A673 (cell line): ENCODE data around the gene SYT13. TPM values are rescaled to one million over a fixed set of nuclear protein-coding genes. Genes with fewer than 3 reads are reported as not detected.

Experiments used
- BruUV-seq: library from RNA; stranded (reverse); fragments of 400-500 nt; replicated peaks from 2 replicates; lab custom pipeline; 2021; lab: Mats Ljungman, UMichigan
- CTCF ChIA-PET: fragments of 300-600 bp; sonication (Branson Sonifier 250); formaldehyde crosslinking; loops from one replicate; lab custom pipeline; 2022; ENCODE audit warnings: antibody characterized with exemption; lab: Charles Lee
- POLR2A ChIA-PET: fragments of 300-600 bp; sonication (Branson Sonifier 250); formaldehyde crosslinking; loops from one replicate; lab custom pipeline; 2022; ENCODE audit warnings: antibody characterized with exemption; ENCODE audit not compliant: low non-redundant PET; lab: Charles Lee
- DNase-seq: peaks from one replicate; pipeline ENCODE4 v3.0.0-alpha.2; 2015; ENCODE audit warnings: low spot score
- H3K27ac ChIP-seq: fragments of 200-600 bp; sonication (generic); 2 replicates; pipeline ENCODE4 v1.5.1; 2016; ENCODE audit warnings: mixed run types, low read depth, mild to moderate bottlenecking, mixed read lengths, antibody characterized with exemption, low read length; ENCODE audit not compliant: poor library complexity, severe bottlenecking
- H3K27me3 ChIP-seq: fragments of 200-600 bp; sonication (generic); replicated peaks from 2 replicates; pipeline ENCODE4 v1.6.1; 2017; ENCODE audit warnings: mixed run types, low read depth, mild to moderate bottlenecking, mixed read lengths, antibody characterized with exemption, low read length; ENCODE audit not compliant: insufficient read depth, poor library complexity
- H3K36me3 ChIP-seq: fragments of 200-600 bp; sonication (generic); 2 replicates; pipeline ENCODE4 v1.6.1; 2016; ENCODE audit warnings: mixed run types, mild to moderate bottlenecking, mixed read lengths, antibody characterized with exemption, low read length; ENCODE audit not compliant: insufficient read depth, poor library complexity, severe bottlenecking
- H3K4me1 ChIP-seq: fragments of 200-600 bp; sonication (generic); 2 replicates; pipeline ENCODE4 v1.6.1; 2017; ENCODE audit warnings: mixed run types, mild to moderate bottlenecking, mixed read lengths, antibody characterized with exemption, low read length; ENCODE audit not compliant: insufficient read depth, poor library complexity, severe bottlenecking
- H3K4me3 ChIP-seq: fragments of 200-600 bp; sonication (generic); 2 replicates; pipeline ENCODE4 v1.5.1; 2016; ENCODE audit warnings: low read depth, mixed run types, mild to moderate bottlenecking, mixed read lengths, low read length; ENCODE audit not compliant: poor library complexity, severe bottlenecking
- H3K9me3 ChIP-seq: fragments of 200-600 bp; sonication (generic); 2 replicates; pipeline ENCODE4 v1.6.1; 2016; ENCODE audit warnings: mixed run types, low read depth, mild to moderate bottlenecking, mixed read lengths, antibody characterized with exemption, low read length; ENCODE audit not compliant: poor library complexity, severe bottlenecking
- CTCF ChIP-seq: fragments of 300-800, 200-600 bp; sonication (generic); conservative IDR thresholded peaks from 2 replicates; pipeline ENCODE4 v1.5.1; 2017; ENCODE audit warnings: low read depth, mild to moderate bottlenecking, antibody characterized with exemption, low read length, moderate library complexity, mixed read lengths
- EZH2 ChIP-seq: fragments of 200-600 bp; sonication (generic); IDR thresholded peaks from 2 replicates; pipeline ENCODE4 v1.6.1; 2017; ENCODE audit warnings: borderline replicate concordance, low read depth, mild to moderate bottlenecking, mixed read lengths, antibody characterized with exemption, low read length; ENCODE audit not compliant: poor library complexity, severe bottlenecking
- intact Hi-C: fragments of 100-400 bp; cut with micrococcal nuclease; formaldehyde crosslinking; loops from one replicate; pipeline ENCODE4 v1.10.0; 2022; ENCODE audit not compliant: unreplicated experiment
- total RNA-seq: library from RNA; stranded (reverse); gene quantifications from 2 replicates; pipeline ENCODE4 v1.2.3, GENCODE V29; 2021

SYT13 gene
- total RNA-seq, 1 experiment from 2014 or later = 0.30 TPM

DNA sequence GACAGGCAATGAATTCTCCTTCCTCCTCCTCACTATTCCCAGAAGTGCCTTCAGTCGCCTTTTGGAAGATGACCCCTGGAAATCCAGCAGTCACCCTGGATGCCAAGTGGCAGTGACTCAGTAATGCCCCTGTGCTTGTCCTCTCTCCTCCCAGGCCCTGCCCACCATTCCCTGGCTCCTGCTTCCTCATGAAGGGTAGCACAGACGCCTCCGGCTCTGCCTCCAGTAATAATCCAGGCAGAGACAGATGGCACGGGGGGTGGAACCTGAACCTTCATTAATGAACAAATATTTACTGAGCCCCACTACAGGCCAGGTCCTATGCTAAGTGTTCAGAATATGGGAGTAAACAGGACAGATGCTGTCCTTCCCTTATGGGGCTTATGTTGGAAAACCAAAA lies 23.2 kb downstream of the SYT13 start:
- CTCF ChIA-PET = no interaction called here
- intact Hi-C loops = no loop called here
- Histone ChIP-seq H3K27me3 (no peaks in the 10 kb centered on the region), H3K4me1 (no peaks in the 10 kb centered on the region), H3K36me3 (no peaks in the 10 kb centered on the region), H3K4me3 (no peak overlapping the region), H3K27ac (no peak overlapping the region), H3K9me3 (no peaks in the 10 kb centered on the region)
- BruUV-seq = no TSS peak
- POLR2A ChIA-PET = no interaction called here
- no peak for DNase-seq
- no peak for TF ChIP-seq EZH2
- no peak for TF ChIP-seq CTCF

GRCh38 chr11:45260071-45260470 lies 26.1 kb downstream of the SYT13 start:
- CTCF ChIA-PET = no interaction called here
- no peaks in the 10 kb centered on the region for H3K4me1 ChIP-seq
- intact Hi-C loops = no loop called here
- no peak overlapping the region for H3K4me3 ChIP-seq
- POLR2A ChIA-PET = no interaction called here
- no peaks in the 10 kb centered on the region for H3K9me3 ChIP-seq
- H3K36me3 ChIP-seq = no peaks in the 10 kb centered on the region
- BruUV-seq = no TSS peak
- TF ChIP-seq CTCF (no peak), EZH2 (no peak)
- DNase-seq = no peak
- no peak overlapping the region for H3K27ac ChIP-seq
- H3K27me3 ChIP-seq = peaks cover 3% of the 10 kb centered on the region

- intact Hi-C loops = no loop called here
- Histone ChIP-seq H3K27ac (no peak overlapping the region), H3K36me3 (no peaks in the 10 kb centered on the region), H3K4me3 (no peak overlapping the region), H3K9me3 (no peaks in the 10 kb centered on the region), H3K4me1 (no peaks in the 10 kb centered on the region), H3K27me3 (peaks cover 3% of the 10 kb centered on the region)
- BruUV-seq = no TSS peak
- CTCF ChIA-PET = no interaction called here
- no peak for TF ChIP-seq CTCF
- TF ChIP-seq EZH2 = no peak
- DNase-seq = no peak
- POLR2A ChIA-PET = no interaction called here
Measured at GRCh38 chr11:45259592-45259991, 26.5 kb downstream of the SYT13 start.
